Keratinocyte (primary cell): ENCODE results near the gene MYO1E. TPM values are rescaled to one million over a fixed set of nuclear protein-coding genes. Genes with fewer than 3 reads are reported as not detected.

ENCODE experiments used
- DNase-seq: peaks from one replicate; pipeline ENCODE4 v3.0.0-alpha.2; 2011; ENCODE audit warnings: low read depth, missing footprints, low spot score
- FAIRE-seq: peaks from 2 replicates; lab custom pipeline; 2011; peaks lifted over from hg19 to GRCh38; lab: Jason Lieb, UNC
- H2AFZ ChIP-seq: 2 replicates; pipeline ENCODE4 v1.6.0; 2012; ENCODE audit warnings: low read length, control low read depth, inconsistent platforms; ENCODE audit not compliant: control insufficient read depth
- H3K27ac ChIP-seq: 2 replicates; pipeline ENCODE4 v1.5.1; 2011; ENCODE audit warnings: low read length; ENCODE audit not compliant: control insufficient read depth, insufficient read depth
- H3K27me3 ChIP-seq: 3 replicates; pipeline ENCODE4 v1.6.0; 2011; ENCODE audit warnings: low read length; ENCODE audit not compliant: control insufficient read depth, insufficient read depth; ENCODE audit errors: extremely low read depth
- H3K36me3 ChIP-seq, 2 experiments: 2 replicates in 1 of 2; 3 replicates in 1 of 2; pipeline ENCODE4 v1.5.1; 2011; ENCODE audit warnings: low read length in 2 of 2, mild to moderate bottlenecking in 1 of 2; ENCODE audit not compliant: control insufficient read depth in 2 of 2, insufficient read depth in 2 of 2; ENCODE audit errors: extremely low read depth in 1 of 2
- H3K4me1 ChIP-seq: 3 replicates; pipeline ENCODE4 v1.5.1; 2011; ENCODE audit warnings: low read length; ENCODE audit not compliant: control insufficient read depth, insufficient read depth; ENCODE audit errors: extremely low read depth
- H3K4me2 ChIP-seq: 3 replicates; pipeline ENCODE4 v1.6.0; 2011; ENCODE audit warnings: low read depth, low read length; ENCODE audit not compliant: control insufficient read depth, insufficient read depth; ENCODE audit errors: extremely low read depth
- H3K4me3 ChIP-seq, 3 experiments: fragments of 200-600 bp in 1 of 3; sonication (generic) in 1 of 3; 2 replicates in 2 of 3; 3 replicates in 1 of 3; pipeline ENCODE4 v1.5.1; 2011 to 2016; ENCODE audit warnings: low read length in 3 of 3, mild to moderate bottlenecking in 3 of 3, control low read depth in 2 of 3, inconsistent platforms in 1 of 3, low read depth in 1 of 3, mixed read lengths in 1 of 3, mixed run types in 1 of 3, moderate library complexity in 1 of 3; ENCODE audit not compliant: control insufficient read depth in 2 of 3, insufficient read depth in 2 of 3; ENCODE audit errors: extremely low read depth in 1 of 3
- H3K79me2 ChIP-seq: 2 replicates; pipeline ENCODE4 v1.6.0; 2012; ENCODE audit warnings: low read length; ENCODE audit not compliant: control insufficient read depth, insufficient read depth
- H3K9ac ChIP-seq: 3 replicates; pipeline ENCODE4 v1.6.0; 2011; ENCODE audit warnings: low read length; ENCODE audit not compliant: control insufficient read depth, insufficient read depth; ENCODE audit errors: extremely low read depth
- H3K9me1 ChIP-seq: 3 replicates; pipeline ENCODE4 v1.6.0; 2011; ENCODE audit warnings: low read length; ENCODE audit not compliant: control insufficient read depth, insufficient read depth; ENCODE audit errors: extremely low read depth
- H3K9me3 ChIP-seq: 2 replicates; pipeline ENCODE4 v1.5.1; 2012; ENCODE audit warnings: low read depth, low read length; ENCODE audit not compliant: control insufficient read depth
- H4K20me1 ChIP-seq: 3 replicates; pipeline ENCODE4 v1.6.0; 2011; ENCODE audit warnings: low read length; ENCODE audit not compliant: control insufficient read depth, insufficient read depth; ENCODE audit errors: extremely low read depth
- CTCF ChIP-seq, 3 experiments: IDR thresholded peaks in 1 of 3; conservative IDR thresholded peaks in 1 of 3; optimal IDR thresholded peaks in 1 of 3; 2 replicates in 2 of 3; 3 replicates in 1 of 3; pipeline versions ENCODE3 to v1.5.1; 2011; ENCODE audit warnings: low read length in 3 of 3, mild to moderate bottlenecking in 3 of 3, moderate library complexity in 2 of 3, control low read depth in 1 of 3, inconsistent platforms in 1 of 3; ENCODE audit not compliant: insufficient read depth in 2 of 3; ENCODE audit errors: extremely low read depth in 1 of 3
- EZH2 ChIP-seq: IDR thresholded peaks from one replicate; pipeline ENCODE4 v1.6.1; 2012; ENCODE audit warnings: inconsistent platforms, mild to moderate bottlenecking, low read length, moderate library complexity
- dilution Hi-C: fragments of 300-500 bp; cut with MboI; formaldehyde crosslinking; loops from one replicate; pipeline ENCODE4 v1.7.0; 2020; ENCODE audit warnings: low sequenced_read_pairs; ENCODE audit not compliant: extremely low pct_ligation_motif_present
- polyA plus RNA-seq, 5 experiments: library from polyadenylated mRNA; depleted of rRNA in 3 of 5; stranded (reverse) in 3 of 5; stranded (forward) in 1 of 5; unstranded in 1 of 5; fragments of >200 nt; gene quantifications; 1 replicate in 1 of 5; 2 replicates in 3 of 5; 3 replicates in 1 of 5; pipeline versions ENCODE4 v1.2.1 to v1.2.3, GENCODE V29; 2011 to 2012; ENCODE audit warnings: missing spikeins in 2 of 5, low read depth in 1 of 5, low replicate concordance in 1 of 5

Gene MYO1E
- polyA plus RNA-seq, 1 donor (not counting 4 experiments of a cell fraction or from before 2014, with no cell fraction given) = 213 TPM

- dilution Hi-C loops = no loop called here
Measured at GRCh38 chr15:59278120-59278519, 94.6 kb downstream of the MYO1E start.

GRCh38 chr15:59276225-59277178, 96.2 kb downstream of the MYO1E start:
- Histone ChIP-seq H3K9ac (peak overlapping the region; percentile 48), H3K36me3 (peaks cover 3% of the 10 kb centered on the region in 2 experiments), H3K79me2 (peaks cover 91% of the 10 kb centered on the region), H2AFZ (no peak overlapping the region), H3K27ac (peak overlapping the region; percentile 48), H4K20me1 (peaks cover 2% of the 10 kb centered on the region), H3K4me2 (peak overlapping the region; percentile 22), H3K4me1 (peaks cover 44% of the 10 kb centered on the region), H3K9me1 (no peaks in the 10 kb centered on the region), H3K9me3 (no peaks in the 10 kb centered on the region), H3K4me3 (no peak overlapping the region), H3K27me3 (no peaks in the 10 kb centered on the region)
- TF ChIP-seq EZH2 = no peak
- no peak for TF ChIP-seq CTCF (optimal IDR thresholded peaks at IDR 0.05 in 1 of 3, IDR thresholded peaks at IDR 0.05 in 1 of 3, conservative IDR thresholded peaks at IDR 0.05 in 1 of 3; ENCODE audit: extremely low read depth in 1 of 3, insufficient read depth in 2 of 3, low read length in 3 of 3)
- FAIRE-seq (peak; percentile 67), DNase-seq (no peak)
- dilution Hi-C loops = no loop called here

More at GRCh38 chr15:59278120-59278519, 94.6 kb downstream of the MYO1E start:
- FAIRE-seq (no peak), DNase-seq (no peak)
- Histone ChIP-seq H3K9me3 (peaks cover 2% of the 10 kb centered on the region), H3K9me1 (no peaks in the 10 kb centered on the region), H4K20me1 (peaks cover 4% of the 10 kb centered on the region), H3K79me2 (peaks cover 90% of the 10 kb centered on the region), H2AFZ (no peak overlapping the region), H3K9ac (no peak overlapping the region), H3K4me2 (no peak overlapping the region), H3K4me1 (peaks cover 55% of the 10 kb centered on the region), H3K4me3 (no peak overlapping the region), H3K27me3 (no peaks in the 10 kb centered on the region), H3K27ac (no peak overlapping the region), H3K36me3 (peaks cover 2 to 6% of the 10 kb centered on the region in 2 experiments)
- TF ChIP-seq EZH2 (no peak), CTCF (optimal IDR thresholded peaks at IDR 0.05 in 1 of 3, IDR thresholded peaks at IDR 0.05 in 1 of 3, conservative IDR thresholded peaks at IDR 0.05 in 1 of 3; ENCODE audit: extremely low read depth in 1 of 3, insufficient read depth in 2 of 3, low read length in 3 of 3) (no peak)
